Renal pelvis (tissue), 4 donors: ENCODE data around the gene KRT35. TPM values are rescaled to one million over a fixed set of nuclear protein-coding genes. Genes with fewer than 3 reads are reported as not detected.
"Not testable (repeated sequence)": the region's sequence is repeated elsewhere in the genome, so short reads cannot be mapped to it uniquely, and the experiment has no call there.

ENCODE experiments used
- DNase-seq: peaks from one replicate; pipeline ENCODE4 v3.0.0-alpha.2; 2013
- polyA plus RNA-seq, 3 donors: library from polyadenylated mRNA; unstranded; fragments of 120-200 nt; gene quantifications; one replicate each; pipeline ENCODE4 v1.2.1, GENCODE V29; 2013; ENCODE audit not compliant: insufficient read length in 3 of 3

The KRT35 gene
- polyA plus RNA-seq, 3 donors: 0.04 TPM; not detected in 2

DNA sequence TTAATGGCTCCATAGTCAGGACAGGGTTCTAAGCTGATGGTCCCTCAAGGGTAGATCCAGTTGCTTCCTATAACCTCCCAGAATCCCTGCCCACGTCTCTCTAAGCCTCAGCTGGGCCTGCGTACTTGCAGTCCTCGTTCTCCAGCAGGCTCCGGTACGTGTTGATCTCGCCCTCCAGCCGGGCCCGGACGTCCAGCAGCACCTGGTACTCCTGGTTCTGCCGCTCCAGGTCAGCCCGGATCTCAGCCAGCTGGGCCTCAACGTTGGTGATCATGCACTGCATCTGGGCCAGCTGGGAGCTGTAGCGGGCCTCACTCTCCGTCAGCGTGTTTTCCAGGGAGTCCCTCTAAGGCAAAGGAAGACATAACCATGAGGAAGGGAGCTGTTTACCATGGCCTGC is 18.2 kb downstream of the KRT35 start:
- DNase-seq: no peak

DNA sequence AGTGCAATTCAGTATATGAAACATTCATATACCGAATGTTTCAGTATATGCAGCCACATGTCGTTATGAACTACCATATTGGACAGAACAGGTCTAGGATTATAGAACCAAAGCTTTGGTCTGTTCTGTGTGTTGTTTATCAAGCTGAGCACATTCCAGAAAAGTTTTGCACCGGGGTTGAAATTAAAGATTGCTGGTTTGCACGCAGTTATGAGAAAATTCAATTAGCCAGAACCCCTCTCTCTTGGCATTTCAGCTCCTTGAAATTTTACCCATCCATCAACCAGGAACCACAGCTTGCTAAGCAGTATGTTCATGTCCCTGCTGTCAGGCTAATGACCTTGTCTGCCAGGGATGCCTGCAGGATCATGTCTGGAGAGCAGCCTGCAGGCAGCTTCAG is 23.3 kb downstream of the KRT35 start:
- no peak for DNase-seq

DNA sequence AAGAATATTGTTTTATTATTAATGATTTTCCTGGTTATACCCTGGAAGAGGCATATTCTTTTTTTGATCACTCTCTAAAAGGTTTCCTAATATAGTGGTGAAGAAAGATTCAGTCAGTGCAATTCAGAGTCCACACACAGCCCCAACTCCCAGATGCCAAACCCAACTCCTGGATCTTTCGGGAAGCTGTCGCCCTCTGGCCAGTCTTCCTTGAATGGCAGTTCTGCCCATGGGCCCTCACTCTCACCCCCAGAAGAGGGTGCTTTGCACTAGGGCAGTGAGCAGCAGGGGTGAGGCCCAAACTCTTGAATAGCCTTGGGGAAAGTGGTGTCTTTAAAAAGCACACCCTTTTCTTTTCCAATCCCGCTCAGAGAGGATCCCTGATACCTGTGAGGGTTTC is 24.7 kb downstream of the KRT35 start:
- DNase-seq: no peak

DNA sequence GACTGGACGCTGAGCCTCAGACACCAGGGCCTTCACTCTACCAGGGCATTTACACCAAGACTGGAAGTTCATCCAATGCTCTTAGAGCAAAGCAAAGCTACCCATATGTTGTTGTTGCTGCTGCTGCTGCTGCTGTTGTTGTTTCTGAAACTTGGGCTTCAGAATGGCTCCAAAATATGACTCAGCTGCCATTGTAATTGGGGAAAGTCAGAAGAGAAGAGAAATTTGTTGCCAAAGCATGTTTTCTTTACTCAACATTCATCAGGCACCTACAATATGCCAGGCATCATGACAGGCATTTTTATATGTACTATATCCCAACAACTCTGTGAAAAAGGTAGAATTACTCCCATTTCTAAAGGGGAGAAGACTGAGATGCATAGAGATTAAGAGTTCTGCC is 25.7 kb downstream of the KRT35 start:
- DNase-seq: no peak

DNA sequence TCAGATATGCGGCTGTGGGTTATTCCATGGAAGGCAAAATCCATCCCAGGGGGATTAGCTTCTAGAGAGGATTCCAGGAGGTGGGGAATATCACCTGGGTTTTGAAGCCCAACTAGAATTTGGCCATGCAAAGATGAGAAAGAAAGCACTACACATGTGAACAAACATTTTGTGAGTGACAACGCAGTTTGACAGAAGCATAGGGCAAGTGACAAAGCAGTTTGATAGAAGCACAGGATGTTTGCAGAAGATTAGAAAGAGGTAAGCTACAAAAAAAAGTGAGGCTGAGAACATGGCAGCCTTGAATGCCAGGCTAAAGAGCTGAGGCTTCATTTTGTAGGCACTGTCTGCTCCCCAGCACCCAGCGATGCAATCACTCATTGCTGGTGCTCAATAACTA is 27.9 kb downstream of the KRT35 start:
- no peak for DNase-seq

DNA sequence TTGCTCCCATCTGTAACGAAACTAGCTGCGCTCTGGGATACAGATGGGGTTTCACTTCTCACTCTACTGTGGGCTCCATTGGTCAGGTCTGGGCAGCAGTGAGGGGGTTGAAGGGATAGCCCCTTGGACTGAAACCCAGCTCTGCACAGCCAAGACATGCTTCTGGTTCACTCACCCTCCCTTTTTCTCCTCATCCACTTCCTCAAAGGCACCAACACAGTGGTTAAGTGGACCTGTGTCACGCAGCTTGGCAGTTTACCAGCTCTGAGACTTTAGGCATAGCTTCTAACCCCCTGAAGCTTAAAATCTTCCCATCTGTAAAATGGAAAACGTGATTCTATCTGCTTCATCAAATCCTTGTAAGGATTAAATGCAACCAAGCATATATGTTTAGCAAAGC is 28.7 kb downstream of the KRT35 start:
- no peak for DNase-seq

DNA sequence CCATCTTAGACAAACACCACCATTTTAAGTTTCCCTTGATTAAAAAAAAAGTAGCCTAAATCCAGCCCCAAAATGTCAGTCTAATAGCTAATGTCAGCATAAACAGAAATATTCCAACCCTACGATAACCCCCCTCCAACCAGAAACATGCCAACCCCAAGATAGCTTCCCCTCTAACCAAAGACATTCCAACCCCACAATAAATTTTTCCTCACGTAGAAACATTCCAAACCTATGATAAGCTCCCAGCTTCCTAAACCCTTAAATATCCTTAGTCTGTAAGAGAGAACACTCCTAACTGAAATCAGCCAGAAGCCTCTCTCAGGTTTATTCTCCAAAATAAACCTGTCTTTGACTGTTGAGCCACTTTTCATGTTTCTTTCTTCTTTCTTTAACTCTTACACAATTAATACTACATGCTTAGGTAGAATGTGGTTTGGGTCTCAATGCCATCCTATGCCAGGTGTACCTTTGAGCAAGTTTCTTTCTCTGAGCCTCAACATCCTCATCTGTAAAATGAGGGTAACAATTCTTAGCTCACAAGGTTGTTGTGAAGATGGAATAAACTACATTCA is 29.7 kb downstream of the KRT35 start:
- no peak for DNase-seq

DNA sequence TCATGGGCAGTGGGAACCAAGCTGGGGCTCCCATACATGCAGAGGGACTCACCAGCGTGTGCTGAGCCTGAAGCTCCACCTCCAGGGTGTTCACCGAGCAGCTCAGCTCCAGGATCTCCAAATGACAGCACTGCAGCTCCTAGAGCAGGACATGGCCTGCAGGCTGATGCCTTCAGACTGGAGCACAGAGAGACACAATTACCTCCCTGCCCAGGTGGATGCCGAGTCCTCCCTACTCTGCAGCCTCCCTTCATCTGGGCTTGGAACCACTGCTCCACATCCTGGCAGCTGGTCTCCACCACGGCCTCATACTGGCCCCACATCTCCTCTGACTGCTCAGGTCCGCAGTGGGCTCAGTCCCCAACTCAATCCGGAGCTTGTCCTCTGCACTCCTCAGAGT is 31.9 kb downstream of the KRT35 start:
- DNase-seq: no peak

DNA sequence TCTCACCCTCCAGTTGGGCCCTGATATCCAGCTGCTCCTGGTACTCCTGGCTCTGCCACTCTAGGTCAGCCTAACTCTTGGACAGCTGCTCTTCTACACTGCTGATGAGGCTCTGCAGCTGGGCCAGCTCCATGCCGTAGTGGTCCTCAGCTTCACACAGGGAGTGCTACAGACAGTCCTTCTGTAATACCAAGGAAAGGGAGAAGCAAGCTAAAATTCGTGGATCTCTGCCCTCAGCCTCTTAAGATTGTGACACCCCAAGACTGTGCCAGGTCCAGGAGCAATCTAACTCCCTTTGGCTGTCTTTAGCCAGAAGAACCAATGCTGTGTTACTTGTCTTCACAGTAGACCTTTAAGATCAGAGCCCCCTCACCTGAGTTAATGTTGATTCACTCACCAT is 32.4 kb downstream of the KRT35 start:
- no peak for DNase-seq

DNA sequence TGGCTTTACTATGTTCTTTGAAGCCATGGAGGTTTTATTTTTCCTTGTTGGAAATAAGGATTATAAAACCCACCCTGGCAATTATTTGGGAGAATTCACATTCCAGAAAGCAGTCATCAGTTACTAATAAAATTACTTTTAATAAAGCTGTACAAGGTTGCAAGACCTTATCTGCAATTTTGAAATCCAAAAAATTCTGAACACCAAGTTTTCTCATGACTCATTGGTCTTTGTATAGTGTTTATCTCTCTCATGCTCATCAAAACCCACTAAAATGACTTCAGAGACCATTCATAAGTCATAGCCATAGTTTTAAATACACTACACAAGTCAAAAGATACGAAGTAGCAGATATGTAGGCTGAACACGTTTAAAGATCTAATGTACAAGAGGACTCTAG is 34.1 kb downstream of the KRT35 start:
- DNase-seq: no peak

DNA sequence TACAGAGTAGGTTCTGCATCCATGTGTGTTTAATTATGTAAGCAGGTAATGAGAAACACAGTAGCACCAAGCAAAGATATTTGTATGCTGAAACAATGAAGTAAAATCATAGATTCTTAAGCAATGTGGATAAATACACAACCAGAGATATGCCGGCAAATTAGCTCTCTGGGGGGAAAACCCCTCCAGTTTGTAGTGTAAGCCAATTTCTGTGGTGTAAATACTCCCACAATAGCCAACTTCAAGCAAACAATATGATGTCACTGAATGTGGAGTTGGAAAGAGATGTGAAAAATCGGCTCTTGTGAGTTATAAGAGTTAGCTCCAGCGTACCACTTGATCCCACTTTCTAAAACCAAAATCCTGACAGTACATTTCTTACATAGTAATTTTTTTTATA is 36.3 kb downstream of the KRT35 start:
- DNase-seq: no peak

DNA sequence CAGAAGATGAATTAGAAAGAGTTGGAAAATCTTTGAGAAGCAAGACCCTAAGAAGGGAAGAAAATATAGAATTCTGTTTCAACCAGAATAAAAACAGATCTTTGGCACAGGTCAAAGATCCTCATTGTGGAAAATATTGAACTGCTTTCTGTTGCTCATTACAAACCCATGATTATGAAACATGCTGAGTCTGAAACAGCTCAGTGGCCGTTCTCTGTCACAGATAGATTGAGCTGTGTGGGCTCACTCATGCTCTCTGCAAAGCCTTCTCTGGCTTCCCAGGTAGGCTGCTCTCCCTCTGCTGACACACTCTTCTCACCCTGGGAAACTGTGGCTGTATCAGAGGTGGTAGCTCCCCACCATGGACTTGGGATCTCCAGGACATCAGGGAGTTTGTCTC is 36.8 kb downstream of the KRT35 start:
- DNase-seq: no peak

DNA sequence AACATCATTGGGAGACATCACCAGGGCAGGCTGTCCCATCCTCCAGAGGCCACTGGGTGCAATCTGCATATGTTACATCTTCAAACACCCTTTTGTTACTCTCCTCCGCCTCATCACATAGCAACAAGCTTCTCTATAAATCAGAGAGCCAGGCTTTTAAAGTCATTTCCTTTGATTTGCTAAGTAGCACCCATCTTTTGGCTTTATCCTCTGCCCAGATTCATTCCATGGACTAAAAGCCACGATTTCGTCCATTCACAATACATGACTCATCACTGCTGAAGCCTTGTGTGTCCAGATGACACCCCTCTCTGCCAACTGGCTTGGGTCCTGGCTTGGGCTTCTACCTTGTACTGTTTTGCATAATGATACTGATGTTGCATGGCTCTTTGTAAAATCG is 38.2 kb downstream of the KRT35 start:
- no peak for DNase-seq

DNA sequence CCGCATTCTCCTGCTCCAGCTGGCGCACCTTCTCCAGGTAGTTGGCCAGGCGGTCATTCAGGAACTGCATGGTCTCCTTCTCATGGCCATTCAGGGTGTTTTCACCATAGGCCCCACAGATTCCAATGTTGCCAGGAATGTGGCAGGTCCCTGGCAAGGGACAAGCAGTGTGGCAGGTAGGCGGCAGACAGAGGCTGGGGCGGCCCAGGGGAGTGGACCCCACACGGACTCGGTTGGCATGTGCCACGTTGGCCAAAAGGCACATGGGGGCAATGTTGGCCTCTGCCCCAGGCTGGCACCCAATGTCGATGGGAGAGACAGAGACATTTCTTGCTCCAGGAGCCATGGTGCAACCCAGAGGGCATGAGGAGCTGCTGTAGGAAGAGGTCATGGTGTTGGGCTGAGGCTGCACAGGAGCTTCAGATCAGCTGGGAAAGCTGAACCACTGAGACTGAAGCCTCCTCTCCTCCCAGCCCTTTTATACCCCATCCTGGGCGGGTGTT is 40.4 kb downstream of the KRT35 start, which contains the start of gene KRT38:
TSS of gene KRT38 (minus strand) at position 453 of the 503 bp plus-strand sequence. CDS start at position 391, 62 bp downstream.
- no peak for DNase-seq

DNA sequence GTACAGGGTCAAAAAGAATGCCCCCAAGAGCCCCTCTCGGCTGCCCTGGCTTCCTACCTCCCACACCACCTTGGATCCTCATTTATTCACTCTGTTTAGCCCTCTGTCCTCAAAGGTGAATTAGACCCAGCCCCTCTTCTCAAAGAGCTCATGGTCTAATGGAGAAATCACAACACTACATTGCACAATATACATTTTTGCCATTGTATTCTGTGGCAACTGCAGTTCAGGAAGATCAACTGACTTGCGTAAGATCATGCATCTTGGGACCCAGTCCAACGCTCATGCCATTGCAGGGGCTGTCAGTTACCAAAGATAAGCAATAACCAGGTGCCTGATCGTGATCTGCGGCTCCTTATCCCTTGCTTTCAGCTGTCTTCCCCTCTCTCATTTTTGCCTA is 41.6 kb downstream of the KRT35 start:
- no peak for DNase-seq

DNA sequence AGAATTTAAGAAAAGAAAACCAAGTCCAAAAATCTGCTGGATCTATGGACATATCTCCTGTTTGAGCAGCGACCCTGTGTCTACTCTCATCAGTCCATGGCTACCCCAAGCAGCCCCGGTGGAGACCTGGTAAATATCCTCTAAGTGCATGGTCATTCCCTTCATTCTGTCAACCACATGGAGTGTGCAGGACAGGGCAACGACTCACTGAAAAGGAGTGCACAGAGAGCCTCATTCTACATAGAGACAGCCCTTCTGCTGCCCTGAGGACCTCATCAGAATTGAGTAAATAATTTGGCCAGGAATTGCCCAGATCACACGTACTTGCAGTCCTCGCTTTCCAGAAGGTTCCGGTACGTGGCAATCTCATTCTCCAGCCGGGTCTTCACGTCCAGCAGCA is 43.2 kb downstream of the KRT35 start:
- no peak for DNase-seq

DNA sequence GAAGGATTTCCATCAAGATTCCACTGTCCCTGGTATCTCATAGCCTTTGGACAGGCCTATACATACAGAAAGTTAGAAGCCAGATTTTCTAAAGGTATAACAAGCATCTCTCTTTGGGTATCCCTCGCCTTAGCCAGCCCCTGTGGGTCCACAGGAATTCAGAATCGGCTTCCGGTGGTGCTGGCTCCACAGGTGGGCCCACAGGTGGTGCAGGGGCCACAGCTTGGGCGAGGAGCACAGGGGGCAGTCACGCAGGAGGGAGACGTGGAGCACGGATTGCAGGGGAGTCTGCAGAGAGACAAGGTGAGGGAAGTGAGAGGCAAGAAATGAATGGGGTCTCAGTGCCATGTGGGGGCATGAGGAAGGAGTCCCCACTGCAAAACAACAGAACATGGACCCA is 43.7 kb downstream of the KRT35 start:
- DNase-seq: no peak

DNA sequence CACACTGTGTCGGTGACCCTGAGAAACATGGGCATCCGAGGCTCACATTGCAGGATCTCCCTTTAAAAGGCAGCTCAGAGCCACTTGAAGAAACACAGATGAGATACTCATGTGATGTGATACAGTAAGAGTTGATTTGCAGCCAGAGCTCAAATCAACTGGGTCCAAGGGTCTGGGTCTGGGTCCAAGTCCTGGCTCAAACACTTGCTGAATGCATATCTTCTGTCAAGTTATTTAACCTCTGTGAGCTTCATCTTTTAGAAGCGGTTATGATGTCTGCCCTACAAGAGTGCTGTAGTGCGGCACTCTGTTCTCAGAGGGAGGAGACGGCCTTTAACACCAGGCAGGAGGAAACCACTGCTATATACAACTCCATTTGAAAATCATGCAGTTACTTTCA is 46.5 kb downstream of the KRT35 start:
- DNase-seq: no peak

DNA sequence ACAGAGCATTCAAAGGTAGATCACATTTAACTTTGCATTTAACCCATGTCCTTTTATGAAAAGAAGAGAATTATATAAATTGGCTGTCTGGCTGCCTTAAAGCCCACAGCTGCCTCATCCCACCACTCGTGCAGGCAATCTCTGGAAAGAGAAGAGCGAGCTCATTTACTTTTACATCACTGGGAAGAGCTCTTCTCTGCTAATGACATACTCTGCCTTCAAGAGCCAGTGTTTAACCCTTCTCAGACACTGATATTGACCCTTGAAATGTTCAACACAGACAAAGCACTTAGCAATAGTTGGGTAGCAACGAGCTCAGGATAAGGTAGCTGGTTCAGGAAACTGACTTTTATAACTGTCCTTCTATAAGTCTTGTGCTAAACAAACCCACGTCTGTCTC is 46.9 kb downstream of the KRT35 start:
- DNase-seq: no peak

DNA sequence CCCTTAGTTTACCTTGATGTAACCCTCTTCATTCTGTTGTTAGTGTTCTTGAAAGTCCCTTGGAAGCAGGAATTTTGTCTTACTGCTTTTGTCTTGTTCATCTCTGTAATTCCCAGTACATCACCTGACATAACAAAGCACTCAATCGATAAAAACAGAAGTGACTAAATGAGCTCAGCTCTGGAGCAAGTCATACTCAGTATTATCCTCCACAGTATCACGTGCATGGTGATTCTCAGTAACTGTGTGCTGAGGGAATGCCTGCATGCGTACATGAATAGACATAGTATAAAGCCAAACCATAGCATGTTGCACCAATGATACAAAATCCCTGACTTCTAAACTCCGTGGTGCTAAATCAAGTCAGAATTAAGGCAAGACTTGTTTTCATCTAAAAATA is 47.4 kb downstream of the KRT35 start:
- no peak for DNase-seq

DNA sequence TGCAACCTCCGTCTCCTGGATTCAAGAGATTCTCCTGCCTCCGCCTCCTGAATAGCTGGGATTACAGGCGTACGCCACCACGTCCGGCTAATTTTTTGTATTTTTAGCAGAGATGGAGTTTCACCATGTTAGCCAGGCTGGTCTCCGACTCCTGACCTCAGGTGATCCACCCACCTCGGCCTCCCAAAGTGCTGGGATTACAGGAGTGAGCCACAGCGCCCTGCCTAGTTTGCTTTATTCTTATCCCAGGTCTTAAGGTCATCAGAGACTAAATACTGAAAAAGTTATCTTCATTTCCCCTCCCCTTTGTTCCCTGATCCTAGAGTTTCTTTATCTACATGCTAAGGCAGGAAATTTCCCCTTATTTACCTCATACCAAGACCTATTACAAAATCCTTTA is 50.6 kb downstream of the KRT35 start:
- not testable (repeated sequence) for DNase-seq

DNA sequence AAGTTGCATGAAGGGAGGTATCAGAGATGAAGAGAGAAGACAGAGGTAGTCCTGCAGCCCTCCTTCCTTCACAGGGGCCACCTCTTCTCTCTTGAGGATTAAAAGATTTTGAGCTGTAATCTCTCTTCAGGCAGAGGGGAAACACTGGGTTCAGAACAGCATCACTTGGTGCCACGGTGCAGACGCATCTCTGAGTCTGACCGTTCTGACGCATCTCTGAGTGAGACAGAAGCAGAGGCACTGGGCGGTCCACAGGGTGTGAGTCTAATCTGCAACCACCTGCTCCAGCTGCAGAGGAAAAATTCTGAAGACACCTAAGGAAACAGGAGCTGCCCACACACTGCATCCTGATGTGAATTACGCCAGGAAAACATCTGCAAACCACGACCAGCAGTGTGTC is 51.3 kb downstream of the KRT35 start:
- no peak for DNase-seq

DNA sequence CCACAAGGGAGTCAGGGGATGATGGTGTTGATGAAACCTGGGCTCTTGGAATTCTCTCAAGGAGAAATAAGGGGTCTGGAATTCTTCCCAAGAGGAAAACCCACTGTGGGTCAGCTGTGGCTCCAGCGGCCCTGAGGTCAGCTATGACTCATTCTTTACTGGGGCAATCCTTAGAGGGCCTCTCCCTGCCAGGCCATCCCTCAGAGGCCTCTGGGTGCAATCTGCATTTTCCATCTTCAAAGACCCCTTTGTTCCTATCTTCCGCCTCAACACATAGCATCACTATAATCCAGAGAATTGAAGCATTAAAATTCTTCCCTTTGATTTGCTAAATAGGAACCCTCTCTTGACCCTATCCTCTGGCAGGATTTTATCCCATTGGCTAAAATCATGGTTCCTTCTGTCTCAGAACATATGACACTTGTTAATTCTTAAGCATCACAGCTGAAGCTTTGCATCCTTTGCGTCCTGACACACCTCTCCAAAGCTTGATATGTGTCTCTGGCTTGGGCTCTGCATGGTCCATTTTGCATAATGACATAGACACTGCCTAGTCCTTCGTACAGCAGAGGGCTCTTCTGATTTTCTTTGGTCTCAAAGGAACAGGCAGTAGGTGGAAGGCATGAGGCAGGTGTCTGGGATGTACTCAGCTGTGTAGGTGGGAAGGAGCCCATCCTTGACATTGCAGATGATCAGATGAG is 52.2 kb downstream of the KRT35 start:
- no peak for DNase-seq
